HG02588 (cell line): ENCODE data around the gene NADSYN1.
A peak's percentile ranks its signal among the peaks of the same experiment; 100 is the strongest.

Source experiments
- ATAC-seq: cut with Tn5 transposase; IDR thresholded peaks from one replicate; pipeline ENCODE4 v1.9.1; 2021; ENCODE audit warnings: mild to moderate bottlenecking, moderate library complexity; ENCODE audit not compliant: unreplicated experiment

NADSYN1 gene

GRCh38 chr11:71489311-71490043, 36.5 kb downstream of the NADSYN1 start:
- peak; percentile 70 for ATAC-seq

- ATAC-seq, result no peak
These were observed 37.2 kb downstream of the NADSYN1 start for GRCh38 chr11:71490044-71490730.

GRCh38 chr11:71490731-71491390, 37.9 kb downstream of the NADSYN1 start:
- ATAC-seq, result no peak

GRCh38 chr11:71491531-71491930, 38.5 kb downstream of the NADSYN1 start:
- no peak for ATAC-seq

- ATAC-seq, result no peak
These were observed 38.9 kb downstream of the NADSYN1 start for GRCh38 chr11:71491940-71492339.

GRCh38 chr11:71495286-71496230, 42.6 kb downstream of the NADSYN1 start:
- ATAC-seq, result no peak

- no peak for ATAC-seq
These were observed 43.4 kb downstream of the NADSYN1 start for GRCh38 chr11:71496421-71496820.

GRCh38 chr11:71498091-71498490, 45.1 kb downstream of the NADSYN1 start:
- ATAC-seq, result no peak

- ATAC-seq, result no peak
These were observed 46.1 kb downstream of the NADSYN1 start for GRCh38 chr11:71499125-71499524.

GRCh38 chr11:71499546-71499945, 46.5 kb downstream of the NADSYN1 start:
- no peak for ATAC-seq

- no peak for ATAC-seq
These were observed 47.6 kb downstream of the NADSYN1 start for GRCh38 chr11:71500601-71501021.

GRCh38 chr11:71501071-71501985, 48.3 kb downstream of the NADSYN1 start:
- ATAC-seq, result no peak

- ATAC-seq, result no peak
These were observed 49.0 kb downstream of the NADSYN1 start for GRCh38 chr11:71502026-71502425.

- no peak for ATAC-seq
These were observed 50.0 kb downstream of the NADSYN1 start for GRCh38 chr11:71502871-71503435.

- no peak for ATAC-seq
These were observed 51.5 kb downstream of the NADSYN1 start for GRCh38 chr11:71504531-71504930.

GRCh38 chr11:71505001-71505400, 52.0 kb downstream of the NADSYN1 start:
- no peak for ATAC-seq

GRCh38 chr11:71505781-71506180, 52.8 kb downstream of the NADSYN1 start:
- ATAC-seq, result no peak

GRCh38 chr11:71507102-71507501, 54.1 kb downstream of the NADSYN1 start:
- ATAC-seq, result no peak
